ENCODE data around the gene MAP3K2. TPM values are rescaled to one million over a fixed set of nuclear protein-coding genes. Genes with fewer than 3 reads are reported as not detected.

Gene MAP3K2
- total RNA-seq, 1 donor from 2014 or later = 34.5 TPM

DNA sequence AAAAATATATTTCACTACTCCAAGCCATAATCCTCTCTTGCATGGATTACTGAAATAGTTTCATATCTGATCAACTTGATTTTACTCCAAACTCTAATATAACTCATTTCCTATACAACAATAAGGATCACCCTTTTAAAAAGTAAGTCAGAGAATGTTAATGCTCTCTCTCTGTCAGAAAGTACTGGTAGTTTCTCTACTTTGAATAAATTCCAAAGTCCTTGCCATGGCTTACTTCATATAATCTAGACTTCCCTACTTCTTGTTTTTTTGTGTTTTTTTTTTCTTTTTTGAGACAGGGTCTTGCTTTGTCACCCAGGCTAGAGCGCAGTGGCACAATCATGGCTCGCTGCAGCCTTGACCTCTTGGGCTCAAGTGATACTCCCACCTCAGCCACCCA lies 36.2 kb downstream of the MAP3K2 start:
- peaks cover 2% of the 10 kb centered on the region for H3K4me1 Mint-ChIP-seq (ENCODE audit: low read depth)
- no peaks in the 10 kb centered on the region for H3K27me3 Mint-ChIP-seq
- peaks cover 11% of the 10 kb centered on the region for H3K9me3 Mint-ChIP-seq (ENCODE audit: low read depth)
- no peak overlapping the region for H3K4me3 Mint-ChIP-seq (ENCODE audit: low read depth)
- TF ChIP-seq, protein P1, sequence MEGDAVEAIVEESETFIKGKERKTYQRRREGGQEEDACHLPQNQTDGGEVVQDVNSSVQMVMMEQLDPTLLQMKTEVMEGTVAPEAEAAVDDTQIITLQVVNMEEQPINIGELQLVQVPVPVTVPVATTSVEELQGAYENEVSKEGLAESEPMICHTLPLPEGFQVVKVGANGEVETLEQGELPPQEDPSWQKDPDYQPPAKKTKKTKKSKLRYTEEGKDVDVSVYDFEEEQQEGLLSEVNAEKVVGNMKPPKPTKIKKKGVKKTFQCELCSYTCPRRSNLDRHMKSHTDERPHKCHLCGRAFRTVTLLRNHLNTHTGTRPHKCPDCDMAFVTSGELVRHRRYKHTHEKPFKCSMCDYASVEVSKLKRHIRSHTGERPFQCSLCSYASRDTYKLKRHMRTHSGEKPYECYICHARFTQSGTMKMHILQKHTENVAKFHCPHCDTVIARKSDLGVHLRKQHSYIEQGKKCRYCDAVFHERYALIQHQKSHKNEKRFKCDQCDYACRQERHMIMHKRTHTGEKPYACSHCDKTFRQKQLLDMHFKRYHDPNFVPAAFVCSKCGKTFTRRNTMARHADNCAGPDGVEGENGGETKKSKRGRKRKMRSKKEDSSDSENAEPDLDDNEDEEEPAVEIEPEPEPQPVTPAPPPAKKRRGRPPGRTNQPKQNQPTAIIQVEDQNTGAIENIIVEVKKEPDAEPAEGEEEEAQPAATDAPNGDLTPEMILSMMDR (IDR thresholded peaks at IDR 0.05; ENCODE audit: unreplicated experiment) = no peak
- no peak overlapping the region for H3K27ac Mint-ChIP-seq
- DNase-seq (ENCODE audit: low spot score, unreplicated experiment) = no peak
- H3K36me3 Mint-ChIP-seq (ENCODE audit: insufficient read depth) = peaks cover 14% of the 10 kb centered on the region

DNA sequence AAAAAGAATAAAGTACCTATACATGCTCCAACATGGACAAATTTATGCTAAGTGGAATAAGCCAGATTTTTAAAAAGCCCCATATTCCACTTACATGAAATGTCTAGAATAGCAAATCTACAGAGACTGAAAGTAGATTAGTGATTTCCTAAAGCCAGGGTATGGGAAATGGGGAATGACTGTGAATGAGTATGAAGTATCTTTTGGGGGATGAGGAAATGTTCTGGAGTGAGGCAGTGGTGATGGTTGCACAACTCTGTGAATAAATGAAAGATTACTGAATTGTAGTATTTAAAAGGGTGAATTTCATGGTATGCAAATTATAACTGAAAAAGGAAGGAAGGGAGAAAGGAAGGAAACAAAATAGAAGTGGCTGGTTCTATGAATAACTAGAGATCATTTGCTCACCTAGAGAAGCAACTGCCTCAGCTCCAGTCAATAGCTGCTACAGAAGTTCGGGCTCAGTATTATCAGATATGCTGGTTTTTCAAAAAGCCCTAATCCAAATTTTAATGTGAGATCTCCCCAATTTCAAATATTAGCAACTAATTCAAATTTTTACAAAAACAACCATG lies 39.3 kb downstream of the MAP3K2 start:
- peaks cover 5% of the 10 kb centered on the region for H3K4me1 Mint-ChIP-seq (ENCODE audit: low read depth)
- no peak for DNase-seq (ENCODE audit: low spot score, unreplicated experiment)
- no peaks in the 10 kb centered on the region for H3K27me3 Mint-ChIP-seq
- H3K4me3 Mint-ChIP-seq (ENCODE audit: low read depth) = no peak overlapping the region
- peaks cover 9% of the 10 kb centered on the region for H3K36me3 Mint-ChIP-seq (ENCODE audit: insufficient read depth)
- peaks cover 22% of the 10 kb centered on the region for H3K9me3 Mint-ChIP-seq (ENCODE audit: low read depth)
- H3K27ac Mint-ChIP-seq = no peak overlapping the region
- TF ChIP-seq, protein P1 (IDR thresholded peaks at IDR 0.05; ENCODE audit: unreplicated experiment) = no peak

DNA sequence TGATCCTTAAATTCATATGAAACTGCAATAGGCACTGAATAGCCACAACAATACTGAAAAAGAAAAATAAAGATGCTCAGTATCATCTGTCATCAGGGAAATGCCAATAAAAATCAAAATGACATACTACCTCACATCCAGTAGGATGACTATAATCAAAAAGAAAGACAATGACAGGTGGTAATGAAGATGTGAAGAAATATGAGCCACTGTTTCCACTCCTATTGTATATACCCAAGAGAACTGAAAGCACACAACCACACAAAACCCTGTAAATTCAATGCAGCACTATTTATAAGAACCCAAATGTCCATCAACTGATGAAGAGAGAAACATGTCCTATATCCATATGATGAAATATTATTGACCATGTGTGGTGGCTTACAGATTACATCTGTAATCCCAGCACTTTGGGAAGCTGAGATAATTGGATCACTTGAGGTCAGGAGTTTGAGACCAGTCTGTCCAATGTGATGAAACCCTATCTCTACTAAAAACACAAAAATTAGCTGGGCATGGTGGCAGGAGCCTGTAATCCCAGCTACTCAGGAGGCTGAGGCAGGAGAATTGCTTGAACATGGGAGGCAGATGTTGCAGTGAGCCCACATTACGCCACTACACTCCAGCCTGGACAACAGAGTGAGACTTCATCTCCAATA lies 39.9 kb downstream of the MAP3K2 start:
- Mint-ChIP-seq H3K27ac (no peak overlapping the region), H3K9me3 (ENCODE audit: low read depth) (peaks cover 22% of the 10 kb centered on the region), H3K4me1 (ENCODE audit: low read depth) (peaks cover 5% of the 10 kb centered on the region), H3K36me3 (ENCODE audit: insufficient read depth) (peaks cover 9% of the 10 kb centered on the region), H3K27me3 (no peaks in the 10 kb centered on the region), H3K4me3 (ENCODE audit: low read depth) (no peak overlapping the region)
- TF ChIP-seq, protein P1 (IDR thresholded peaks at IDR 0.05; ENCODE audit: unreplicated experiment) = no peak
- no peak for DNase-seq (ENCODE audit: low spot score, unreplicated experiment)

DNA sequence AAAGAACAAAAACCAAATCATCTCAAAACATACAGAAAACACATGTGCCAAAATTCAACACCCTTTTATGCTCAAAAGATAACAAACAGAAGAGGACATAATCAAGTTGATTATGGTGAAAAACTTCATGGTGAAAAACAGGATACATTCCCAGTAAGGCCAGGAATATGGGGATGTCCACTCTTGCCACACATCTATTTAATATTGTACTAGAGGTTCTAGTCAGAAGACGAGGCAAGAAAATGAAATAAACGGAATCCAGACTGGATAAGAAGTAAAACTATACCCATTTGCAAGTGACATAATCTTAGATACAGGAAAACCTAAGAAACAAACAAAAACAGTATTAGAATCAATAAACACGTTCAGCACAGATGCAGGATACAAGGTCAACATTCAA lies 40.8 kb downstream of the MAP3K2 start:
- peaks cover 5% of the 10 kb centered on the region for H3K4me1 Mint-ChIP-seq (ENCODE audit: low read depth)
- H3K36me3 Mint-ChIP-seq (ENCODE audit: insufficient read depth) = peaks cover 6% of the 10 kb centered on the region
- peaks cover 17% of the 10 kb centered on the region for H3K9me3 Mint-ChIP-seq (ENCODE audit: low read depth)
- H3K27me3 Mint-ChIP-seq = no peaks in the 10 kb centered on the region
- DNase-seq (ENCODE audit: low spot score, unreplicated experiment) = no peak
- TF ChIP-seq, protein P1 (IDR thresholded peaks at IDR 0.05; ENCODE audit: unreplicated experiment) = no peak
- H3K4me3 Mint-ChIP-seq (ENCODE audit: low read depth) = no peak overlapping the region
- no peak overlapping the region for H3K27ac Mint-ChIP-seq

DNA sequence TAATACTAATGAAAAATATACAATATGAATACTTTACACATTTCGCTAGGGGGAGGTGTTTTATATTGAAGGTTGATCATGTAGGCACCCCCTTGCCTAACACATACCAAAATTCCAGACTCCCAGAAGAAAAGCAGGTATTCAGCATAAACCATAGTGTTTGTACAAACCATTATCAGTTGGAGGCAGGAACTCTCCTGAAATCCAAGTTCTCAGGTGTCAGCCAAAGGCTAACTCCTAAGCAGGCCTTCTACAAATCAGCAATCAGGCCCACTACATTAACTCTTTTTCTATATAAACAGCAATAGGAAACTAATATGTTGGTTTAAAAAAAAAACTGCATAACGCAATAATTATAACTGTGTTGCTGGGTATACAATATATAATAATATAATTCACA lies 44.5 kb downstream of the MAP3K2 start:
- TF ChIP-seq, protein P1 (IDR thresholded peaks at IDR 0.05; ENCODE audit: unreplicated experiment) = no peak
- no peak overlapping the region for H3K4me3 Mint-ChIP-seq (ENCODE audit: low read depth)

More for the DNA sequence above, 44.5 kb downstream of the MAP3K2 start:
- Mint-ChIP-seq H3K36me3 (ENCODE audit: insufficient read depth) (peaks cover 8% of the 10 kb centered on the region), H3K27me3 (no peaks in the 10 kb centered on the region), H3K9me3 (ENCODE audit: low read depth) (peaks cover 16% of the 10 kb centered on the region), H3K27ac (no peak overlapping the region), H3K4me1 (ENCODE audit: low read depth) (peaks cover 5% of the 10 kb centered on the region)
- no peak for DNase-seq (ENCODE audit: low spot score, unreplicated experiment)
